ENCODE data around the gene DTX4.

The DTX4 gene

DNA sequence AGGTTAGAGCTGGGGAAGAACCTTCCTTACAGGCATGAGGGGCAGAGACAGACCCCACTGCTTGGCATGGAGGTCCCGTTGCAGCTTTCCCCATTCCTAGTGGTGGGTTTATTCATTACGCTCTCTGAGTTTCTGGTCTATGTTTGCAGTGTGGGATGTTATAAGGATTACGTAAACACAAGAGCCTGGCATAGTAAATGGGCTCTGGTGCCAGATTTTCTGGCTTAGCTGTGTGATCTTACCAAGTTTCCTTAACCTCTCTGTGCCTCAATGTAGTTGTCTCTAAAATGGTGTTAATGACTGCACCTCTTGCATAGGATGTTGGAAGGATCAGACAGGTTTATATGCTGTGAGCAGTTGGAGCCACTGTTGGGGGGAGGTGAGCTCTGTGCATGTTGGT, 15.1 kb downstream of the DTX4 start:
- no peak overlapping the region for H3K4me3 ChIP-seq (ENCODE audit: low read depth, low read length)
- DNase-seq (ENCODE audit: low read depth) = no peak
- TF ChIP-seq, protein P1, sequence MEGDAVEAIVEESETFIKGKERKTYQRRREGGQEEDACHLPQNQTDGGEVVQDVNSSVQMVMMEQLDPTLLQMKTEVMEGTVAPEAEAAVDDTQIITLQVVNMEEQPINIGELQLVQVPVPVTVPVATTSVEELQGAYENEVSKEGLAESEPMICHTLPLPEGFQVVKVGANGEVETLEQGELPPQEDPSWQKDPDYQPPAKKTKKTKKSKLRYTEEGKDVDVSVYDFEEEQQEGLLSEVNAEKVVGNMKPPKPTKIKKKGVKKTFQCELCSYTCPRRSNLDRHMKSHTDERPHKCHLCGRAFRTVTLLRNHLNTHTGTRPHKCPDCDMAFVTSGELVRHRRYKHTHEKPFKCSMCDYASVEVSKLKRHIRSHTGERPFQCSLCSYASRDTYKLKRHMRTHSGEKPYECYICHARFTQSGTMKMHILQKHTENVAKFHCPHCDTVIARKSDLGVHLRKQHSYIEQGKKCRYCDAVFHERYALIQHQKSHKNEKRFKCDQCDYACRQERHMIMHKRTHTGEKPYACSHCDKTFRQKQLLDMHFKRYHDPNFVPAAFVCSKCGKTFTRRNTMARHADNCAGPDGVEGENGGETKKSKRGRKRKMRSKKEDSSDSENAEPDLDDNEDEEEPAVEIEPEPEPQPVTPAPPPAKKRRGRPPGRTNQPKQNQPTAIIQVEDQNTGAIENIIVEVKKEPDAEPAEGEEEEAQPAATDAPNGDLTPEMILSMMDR (IDR thresholded peaks at IDR 0.05; ENCODE audit: low read depth, low read length) = no peak
- TF ChIP-seq MYC (IDR thresholded peaks at IDR 0.05; ENCODE audit: low read depth, low read length) (no peak), POLR2A (IDR thresholded peaks at IDR 0.05; ENCODE audit: extremely low read depth, insufficient read length) (no peak)
- TF ChIP-seq, protein P2, sequence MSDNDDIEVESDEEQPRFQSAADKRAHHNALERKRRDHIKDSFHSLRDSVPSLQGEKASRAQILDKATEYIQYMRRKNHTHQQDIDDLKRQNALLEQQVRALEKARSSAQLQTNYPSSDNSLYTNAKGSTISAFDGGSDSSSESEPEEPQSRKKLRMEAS (IDR thresholded peaks at IDR 0.05; ENCODE audit: low read depth, low read length) = no peak

DNA sequence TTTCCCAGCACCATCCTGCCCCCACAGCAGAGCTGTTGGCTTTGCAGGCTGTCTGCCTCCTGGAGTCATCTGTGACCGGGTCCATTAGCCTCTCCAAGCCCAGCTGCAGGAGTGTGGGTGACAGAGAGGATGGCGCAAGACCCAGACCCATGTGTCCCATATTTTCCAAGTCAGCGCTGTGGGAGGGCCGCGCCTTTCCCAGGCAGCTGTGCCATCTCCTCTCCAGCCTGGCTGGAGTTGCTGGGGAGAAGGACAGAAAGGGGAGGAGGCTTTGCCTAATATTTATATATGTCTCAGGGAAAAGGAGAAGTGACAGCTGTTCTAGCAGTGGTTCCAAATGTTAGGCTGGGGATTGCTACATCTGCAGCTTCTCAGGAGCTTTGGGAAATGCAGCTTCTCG, 15.7 kb downstream of the DTX4 start:
- no peak overlapping the region for H3K4me3 ChIP-seq (ENCODE audit: low read depth, low read length)
- no peak for DNase-seq (ENCODE audit: low read depth)
- TF ChIP-seq MYC (IDR thresholded peaks at IDR 0.05; ENCODE audit: low read depth, low read length) (no peak), POLR2A (IDR thresholded peaks at IDR 0.05; ENCODE audit: extremely low read depth, insufficient read length) (no peak)
- TF ChIP-seq, protein P2 (IDR thresholded peaks at IDR 0.05; ENCODE audit: low read depth, low read length) = no peak
- TF ChIP-seq, protein P1 (IDR thresholded peaks at IDR 0.05; ENCODE audit: low read depth, low read length) = no peak

DNA sequence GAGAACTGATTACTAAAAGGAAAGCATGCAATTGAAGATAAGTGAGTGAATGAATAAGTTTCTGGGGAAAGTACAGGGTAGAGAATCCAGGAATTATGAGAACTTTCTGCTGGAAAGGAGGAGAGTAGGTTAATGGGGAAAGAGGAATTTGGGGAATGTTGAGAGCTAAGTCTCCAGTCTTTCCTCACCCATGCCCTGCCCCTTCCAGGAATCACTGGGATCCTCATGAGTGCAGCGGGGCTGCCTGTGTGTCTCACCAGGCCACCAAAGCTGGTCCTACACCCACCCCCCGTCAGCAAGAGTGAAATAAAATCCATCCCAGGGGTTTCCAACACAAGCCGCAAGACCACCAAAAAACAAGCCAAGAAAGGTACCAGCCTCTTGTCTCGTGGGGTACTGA, 17.0 kb downstream of the DTX4 start:
- DNase-seq (ENCODE audit: low read depth) = no peak
- TF ChIP-seq, protein P1 (IDR thresholded peaks at IDR 0.05; ENCODE audit: low read depth, low read length) = no peak
- TF ChIP-seq, protein P2 (IDR thresholded peaks at IDR 0.05; ENCODE audit: low read depth, low read length) = no peak
- no peak for TF ChIP-seq MYC (IDR thresholded peaks at IDR 0.05; ENCODE audit: low read depth, low read length)
- no peak for TF ChIP-seq POLR2A (IDR thresholded peaks at IDR 0.05; ENCODE audit: extremely low read depth, insufficient read length)
- no peak overlapping the region for H3K4me3 ChIP-seq (ENCODE audit: low read depth, low read length)

DNA sequence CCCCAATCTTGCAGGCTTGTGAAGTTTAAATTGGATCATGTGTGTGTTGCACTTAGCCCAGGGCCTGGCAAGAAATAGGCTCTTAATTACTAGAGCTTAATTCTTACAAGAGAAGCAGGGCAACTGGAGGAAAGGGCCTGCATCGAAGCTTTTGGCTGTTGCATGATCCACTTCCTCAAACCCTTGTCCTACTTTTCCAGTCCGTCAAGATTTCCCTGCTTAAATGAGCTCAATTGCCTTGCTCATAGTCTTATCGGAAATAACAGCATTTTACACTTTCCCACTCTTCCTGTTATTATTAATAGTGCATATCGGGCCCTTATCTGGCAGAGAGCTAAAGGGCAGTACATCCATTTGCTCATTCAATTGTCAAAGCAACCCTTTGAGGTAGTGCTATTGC, 18.1 kb downstream of the DTX4 start:
- DNase-seq (ENCODE audit: low read depth) = no peak
- H3K4me3 ChIP-seq (ENCODE audit: low read depth, low read length) = no peak overlapping the region
- no peak for TF ChIP-seq MYC (IDR thresholded peaks at IDR 0.05; ENCODE audit: low read depth, low read length)

DNA sequence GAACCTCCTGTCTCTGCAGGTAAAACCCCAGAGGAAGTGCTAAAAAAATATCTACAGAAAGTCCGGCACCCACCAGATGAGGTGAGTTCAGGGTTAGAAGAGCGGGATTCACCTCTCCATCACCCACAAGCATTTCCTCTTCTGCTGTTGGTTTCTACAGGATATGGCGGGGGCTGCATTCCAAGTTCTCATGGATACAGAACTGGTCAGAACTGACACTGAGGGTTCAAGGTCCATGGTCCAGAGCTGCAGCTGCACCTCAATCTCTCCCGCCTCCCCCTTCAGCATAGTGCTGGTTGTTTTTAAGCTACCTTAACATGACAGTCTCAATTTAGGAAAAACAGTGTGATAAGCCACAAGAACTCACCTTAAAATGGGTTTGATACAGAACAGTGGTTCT, 19.2 kb downstream of the DTX4 start:
- TF ChIP-seq, protein P1 (IDR thresholded peaks at IDR 0.05; ENCODE audit: low read depth, low read length) = no peak
- no peak for TF ChIP-seq MYC (IDR thresholded peaks at IDR 0.05; ENCODE audit: low read depth, low read length)
- TF ChIP-seq, protein P2 (IDR thresholded peaks at IDR 0.05; ENCODE audit: low read depth, low read length) = no peak
- no peak for TF ChIP-seq POLR2A (IDR thresholded peaks at IDR 0.05; ENCODE audit: extremely low read depth, insufficient read length)
- H3K4me3 ChIP-seq (ENCODE audit: low read depth, low read length) = no peak overlapping the region
- DNase-seq (ENCODE audit: low read depth) = no peak

DNA sequence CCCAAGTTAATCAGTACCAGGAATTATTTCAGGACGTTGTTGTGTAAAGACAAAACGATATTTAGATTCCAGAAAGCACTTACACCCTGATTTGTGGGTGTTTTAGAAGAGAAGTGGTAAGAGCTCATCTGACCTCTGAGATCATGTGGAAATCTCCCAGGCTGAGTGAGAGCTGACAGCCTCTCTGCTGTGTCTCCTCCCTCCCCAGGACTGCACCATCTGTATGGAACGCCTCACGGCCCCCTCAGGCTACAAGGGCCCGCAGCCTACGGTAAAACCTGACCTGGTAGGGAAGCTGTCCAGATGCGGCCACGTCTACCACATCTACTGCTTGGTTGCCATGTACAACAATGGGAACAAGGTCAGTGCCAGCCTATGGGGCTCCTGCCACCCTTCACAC, 20.0 kb downstream of the DTX4 start:
- no peak overlapping the region for H3K4me3 ChIP-seq (ENCODE audit: low read depth, low read length)
- no peak for DNase-seq (ENCODE audit: low read depth)
- no peak for TF ChIP-seq POLR2A (IDR thresholded peaks at IDR 0.05; ENCODE audit: extremely low read depth, insufficient read length)
- TF ChIP-seq, protein P2 (IDR thresholded peaks at IDR 0.05; ENCODE audit: low read depth, low read length) = no peak
- TF ChIP-seq, protein P1 (IDR thresholded peaks at IDR 0.05; ENCODE audit: low read depth, low read length) = no peak
- TF ChIP-seq MYC (IDR thresholded peaks at IDR 0.05; ENCODE audit: low read depth, low read length) = no peak

Data from NB4 (cell line).